H9 (cell line): ENCODE measurements around the gene LRMDA. TPM values are rescaled to one million over a fixed set of nuclear protein-coding genes. Genes with fewer than 3 reads are reported as not detected.

Experiments
- DNase-seq: peaks from one replicate; pipeline ENCODE4 v3.0.0-alpha.2; 2017
- H2AFZ ChIP-seq: one replicate; pipeline ENCODE4 v1.6.1; 2013; ENCODE audit warnings: mild to moderate bottlenecking, low read length, control low read depth, moderate library complexity
- H2AK5ac ChIP-seq: 2 replicates; pipeline ENCODE4 v1.6.1; 2013; ENCODE audit warnings: low read length, control low read depth, mixed read lengths; ENCODE audit not compliant: insufficient read length
- H2BK120ac ChIP-seq: one replicate; pipeline ENCODE4 v1.6.1; 2013; ENCODE audit warnings: low read depth, mild to moderate bottlenecking, low read length, control low read depth, inconsistent platforms; ENCODE audit not compliant: poor library complexity, severe bottlenecking
- H2BK12ac ChIP-seq: 2 replicates; pipeline ENCODE4 v1.6.1; 2013; ENCODE audit warnings: low read length, control low read depth, mixed read lengths, low read depth; ENCODE audit not compliant: insufficient read length
- H2BK15ac ChIP-seq: 2 replicates; pipeline ENCODE4 v1.6.1; 2013; ENCODE audit warnings: low read depth, low read length, control low read depth
- H2BK20ac ChIP-seq: one replicate; pipeline ENCODE4 v1.6.1; 2013; ENCODE audit warnings: low read depth, mild to moderate bottlenecking, low read length, control low read depth, inconsistent platforms; ENCODE audit not compliant: poor library complexity, severe bottlenecking
- H2BK5ac ChIP-seq: 2 replicates; pipeline ENCODE4 v1.6.1; 2013; ENCODE audit warnings: low read length, control low read depth, mixed read lengths; ENCODE audit not compliant: insufficient read length
- H3K14ac ChIP-seq: 2 replicates; pipeline ENCODE4 v1.6.1; 2013; ENCODE audit warnings: low read length, control low read depth; ENCODE audit not compliant: insufficient read depth
- H3K18ac ChIP-seq: 2 replicates; pipeline ENCODE4 v1.6.1; 2013; ENCODE audit warnings: low read depth, mild to moderate bottlenecking, mixed read lengths, low read length, control low read depth; ENCODE audit not compliant: insufficient read length
- H3K23ac ChIP-seq: 2 replicates; pipeline ENCODE4 v1.6.1; 2013; ENCODE audit warnings: low read length, control low read depth, mixed read lengths, low read depth; ENCODE audit not compliant: insufficient read length
- H3K23me2 ChIP-seq: 2 replicates; pipeline ENCODE4 v1.6.1; 2013; ENCODE audit warnings: low read depth, mild to moderate bottlenecking, mixed read lengths, low read length, control low read depth; ENCODE audit not compliant: insufficient read length, poor library complexity, severe bottlenecking
- H3K27ac ChIP-seq: 2 replicates; pipeline ENCODE4 v1.5.1; 2013; ENCODE audit warnings: low read length, control low read depth, mixed read lengths, low read depth; ENCODE audit not compliant: insufficient read length
- H3K27me3 ChIP-seq: 2 replicates; pipeline ENCODE4 v1.6.1; 2013; ENCODE audit warnings: low read length, control low read depth, inconsistent platforms; ENCODE audit not compliant: insufficient read depth
- H3K4ac ChIP-seq: 2 replicates; pipeline ENCODE4 v1.6.1; 2013; ENCODE audit warnings: low read depth, mild to moderate bottlenecking, control low read depth, inconsistent platforms, low read length, moderate library complexity
- H3K4me1 ChIP-seq: 2 replicates; pipeline ENCODE4 v1.6.1; 2013; ENCODE audit warnings: low read length, control low read depth, inconsistent platforms; ENCODE audit not compliant: insufficient read depth
- H3K4me2 ChIP-seq: 2 replicates; pipeline ENCODE4 v1.6.1; 2013; ENCODE audit warnings: low read length, control low read depth, mixed read lengths; ENCODE audit not compliant: insufficient read length, insufficient read depth
- H3K56ac ChIP-seq: 2 replicates; pipeline ENCODE4 v1.6.1; 2013; ENCODE audit warnings: low read depth, mild to moderate bottlenecking, mixed read lengths, low read length, control low read depth; ENCODE audit not compliant: insufficient read length
- H3K79me1 ChIP-seq: 2 replicates; pipeline ENCODE4 v1.6.1; 2013; ENCODE audit warnings: low read depth, mild to moderate bottlenecking, moderate library complexity, low read length, control low read depth, inconsistent platforms; ENCODE audit not compliant: insufficient read depth, poor library complexity, severe bottlenecking
- H3K79me2 ChIP-seq: 2 replicates; pipeline ENCODE4 v1.6.1; 2013; ENCODE audit warnings: low read length, control low read depth, inconsistent platforms; ENCODE audit not compliant: insufficient read depth
- H3K9ac ChIP-seq: 2 replicates; pipeline ENCODE4 v1.6.1; 2013; ENCODE audit warnings: low read length, control low read depth, mixed read lengths; ENCODE audit not compliant: insufficient read length; ENCODE audit errors: extremely low read depth
- H3K9me3 ChIP-seq: one replicate; pipeline ENCODE4 v1.6.1; 2013; ENCODE audit warnings: low read depth, low read length, inconsistent platforms; ENCODE audit not compliant: control insufficient read depth
- H3T11ph ChIP-seq: one replicate; pipeline ENCODE4 v1.6.1; 2013; ENCODE audit warnings: mild to moderate bottlenecking, low read length, control low read depth, inconsistent platforms
- H4K20me1 ChIP-seq: one replicate; pipeline ENCODE4 v1.6.1; 2013; ENCODE audit not compliant: control insufficient read depth, insufficient read length, insufficient read depth
- H4K5ac ChIP-seq: 2 replicates; pipeline ENCODE4 v1.6.1; 2013; ENCODE audit warnings: low read depth, mild to moderate bottlenecking, mixed read lengths, low read length, control low read depth; ENCODE audit not compliant: insufficient read length
- H4K8ac ChIP-seq: replicated peaks from 2 replicates; pipeline ENCODE4 v1.6.1; 2013; ENCODE audit warnings: low read length, control low read depth, mixed read lengths, low read depth; ENCODE audit not compliant: insufficient read length
- H4K91ac ChIP-seq: 2 replicates; pipeline ENCODE4 v1.6.1; 2013; ENCODE audit warnings: low read depth, mild to moderate bottlenecking, moderate library complexity, mixed read lengths, low read length, control low read depth; ENCODE audit not compliant: insufficient read length
- H3K27ac Mint-ChIP-seq, 3 experiments: 2 replicates in 2 of 3; 3 replicates in 1 of 3; pipeline ENCODE4 v1.8.0; 2020 to 2021; ENCODE audit warnings: mixed read lengths in 3 of 3, mild to moderate bottlenecking in 1 of 3, moderate library complexity in 1 of 3
- H3K27me3 Mint-ChIP-seq: 2 replicates; pipeline ENCODE4 v1.8.0; 2021; ENCODE audit warnings: low read depth, mild to moderate bottlenecking, moderate library complexity, mixed read lengths
- H3K36me3 Mint-ChIP-seq, 3 experiments: 2 replicates in 2 of 3; 3 replicates in 1 of 3; pipeline ENCODE4 v1.8.0; 2020 to 2021; ENCODE audit warnings: low read depth in 3 of 3, mixed read lengths in 3 of 3; ENCODE audit not compliant: insufficient read depth in 1 of 3
- H3K4me1 Mint-ChIP-seq, 2 experiments: 2 replicates each; pipeline ENCODE4 v1.8.0; 2020; ENCODE audit warnings: mixed read lengths in 2 of 2
- H3K4me3 Mint-ChIP-seq, 2 experiments: 2 replicates in 1 of 2; 3 replicates in 1 of 2; pipeline ENCODE4 v1.8.0; 2020 to 2021; ENCODE audit warnings: mild to moderate bottlenecking in 2 of 2, mixed read lengths in 2 of 2, moderate library complexity in 1 of 2
- H3K9me3 Mint-ChIP-seq, 2 experiments: 2 replicates in 1 of 2; 3 replicates in 1 of 2; pipeline ENCODE4 v1.8.0; 2020; ENCODE audit warnings: mild to moderate bottlenecking in 2 of 2, mixed read lengths in 2 of 2, moderate library complexity in 1 of 2
- CTCF ChIP-seq: fragments of 200-600 bp; sonication (generic); conservative IDR thresholded peaks from 3 replicates; pipeline ENCODE4 v1.8.0; 2021; ENCODE audit warnings: antibody characterized with exemption, mild to moderate bottlenecking
- WGBS: extraction: QIAGEN DNeasy Blood & Tissue Kit; methylation state at CpG from one replicate; pipeline ENCODE4 v1.1.7; 2013; ENCODE audit warnings: missing lambda C conversion rate, low lambda C conversion rate, mixed read lengths; ENCODE audit not compliant: insufficient read length; ENCODE audit errors: extremely low coverage; 5-methylcytosine and 5-hydroxymethylcytosine counted together
- total RNA-seq: library from RNA; stranded (reverse); gene quantifications from 2 replicates; pipeline ENCODE4 v1.2.1, GENCODE V29; 2021

LRMDA gene
- total RNA-seq, 1 experiment from 2014 or later = 1.8 TPM

GRCh38 chr10:76068856-76069255, 637.4 kb downstream of the LRMDA start:
- Histone ChIP-seq H4K20me1 (no peaks in the 10 kb centered on the region), H3K4ac (no peak overlapping the region), H2BK120ac (no peak overlapping the region), H3K18ac (no peak overlapping the region), H4K8ac (no peak overlapping the region), H3K9ac (no peak overlapping the region), H3K79me1 (no peaks in the 10 kb centered on the region), H3K9me3 (peaks cover 9% of the 10 kb centered on the region), H2BK20ac (no peak overlapping the region), H3K4me2 (no peak overlapping the region), H3K79me2 (no peaks in the 10 kb centered on the region), H2AK5ac (no peak overlapping the region), H2AFZ (no peak overlapping the region), H4K91ac (no peak overlapping the region), H3K56ac (no peak overlapping the region), H2BK15ac (no peak overlapping the region), H3K27ac (no peak overlapping the region), H2BK12ac (no peak overlapping the region), H3K4me1 (no peaks in the 10 kb centered on the region), H3K23ac (no peak overlapping the region), H2BK5ac (no peak overlapping the region), H3K23me2 (no peaks in the 10 kb centered on the region), H4K5ac (no peak overlapping the region), H3K27me3 (no peaks in the 10 kb centered on the region), H3T11ph (no peak overlapping the region), H3K14ac (no peak overlapping the region)
- Mint-ChIP-seq H3K27me3 (peaks cover 12% of the 10 kb centered on the region), H3K4me1 (no peaks in the 10 kb centered on the region), H3K27ac (no peak overlapping the region), H3K36me3 (peaks cover 16 to 26% (median 16%) of the 10 kb centered on the region in 3 experiments), H3K9me3 (peaks cover 23 to 35% of the 10 kb centered on the region in 2 experiments), H3K4me3 (no peak overlapping the region)
- DNase-seq = no peak
- TF ChIP-seq CTCF = no peak
- no CpG with 5 or more reads among the region's 3 CpGs for WGBS
